ENCODE data around the gene SLC7A10. TPM values are rescaled to one million over a fixed set of nuclear protein-coding genes. Genes with fewer than 3 reads are reported as not detected.

The SLC7A10 gene
- total RNA-seq, 1 experiment from 2014 or later, result 1.1 TPM

DNA sequence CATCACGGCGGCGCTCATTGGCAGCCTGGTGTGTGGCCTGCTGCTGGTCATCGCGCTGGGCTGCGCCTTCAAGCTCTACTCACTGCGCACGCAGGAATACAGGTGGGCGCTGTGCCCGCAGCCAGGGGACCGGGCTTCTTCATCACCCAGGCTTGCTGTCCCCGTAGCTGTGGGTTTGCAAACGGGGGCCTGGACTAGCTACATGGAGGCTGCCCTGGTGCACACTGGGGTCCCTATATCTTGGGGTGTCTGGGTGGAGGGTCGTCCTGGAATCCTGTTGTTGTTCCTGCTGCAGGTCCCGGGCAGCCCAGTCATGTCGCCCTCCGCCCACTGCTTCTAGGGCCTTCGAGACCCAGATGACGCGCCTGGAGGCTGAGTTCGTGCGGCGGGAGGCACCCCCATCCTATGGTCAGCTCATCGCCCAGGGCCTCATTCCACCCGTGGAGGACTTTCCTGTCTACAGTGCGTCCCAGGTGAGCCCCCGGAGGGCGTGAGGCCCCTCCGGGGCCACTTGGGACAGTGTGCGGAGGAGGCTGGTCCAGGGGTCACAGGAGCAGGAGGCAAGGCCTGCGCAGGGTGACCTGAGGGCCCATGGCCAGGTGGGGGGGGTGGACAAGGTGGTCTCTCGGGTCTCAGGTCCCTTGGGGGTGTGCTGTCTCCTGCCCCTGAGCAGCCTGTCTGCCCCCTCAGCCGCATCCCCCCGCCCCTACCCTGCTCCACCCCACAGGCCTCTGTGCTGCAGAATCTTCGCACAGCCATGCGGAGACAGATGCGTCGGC, 19.2 kb downstream of the SLC7A10 start:
- ChIA-PET CTCF (no interaction called here), POLR2A (no interaction called here)
- TF ChIP-seq, protein P1, sequence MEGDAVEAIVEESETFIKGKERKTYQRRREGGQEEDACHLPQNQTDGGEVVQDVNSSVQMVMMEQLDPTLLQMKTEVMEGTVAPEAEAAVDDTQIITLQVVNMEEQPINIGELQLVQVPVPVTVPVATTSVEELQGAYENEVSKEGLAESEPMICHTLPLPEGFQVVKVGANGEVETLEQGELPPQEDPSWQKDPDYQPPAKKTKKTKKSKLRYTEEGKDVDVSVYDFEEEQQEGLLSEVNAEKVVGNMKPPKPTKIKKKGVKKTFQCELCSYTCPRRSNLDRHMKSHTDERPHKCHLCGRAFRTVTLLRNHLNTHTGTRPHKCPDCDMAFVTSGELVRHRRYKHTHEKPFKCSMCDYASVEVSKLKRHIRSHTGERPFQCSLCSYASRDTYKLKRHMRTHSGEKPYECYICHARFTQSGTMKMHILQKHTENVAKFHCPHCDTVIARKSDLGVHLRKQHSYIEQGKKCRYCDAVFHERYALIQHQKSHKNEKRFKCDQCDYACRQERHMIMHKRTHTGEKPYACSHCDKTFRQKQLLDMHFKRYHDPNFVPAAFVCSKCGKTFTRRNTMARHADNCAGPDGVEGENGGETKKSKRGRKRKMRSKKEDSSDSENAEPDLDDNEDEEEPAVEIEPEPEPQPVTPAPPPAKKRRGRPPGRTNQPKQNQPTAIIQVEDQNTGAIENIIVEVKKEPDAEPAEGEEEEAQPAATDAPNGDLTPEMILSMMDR (IDR thresholded peaks at IDR 0.05), result no peak
- TF ChIP-seq SIN3A (IDR thresholded peaks at IDR 0.05; ENCODE audit: borderline replicate concordance, insufficient read depth, low read depth, low read length) (no peak), TCF7L2 (IDR thresholded peaks at IDR 0.05; ENCODE audit: low read depth, low read length) (no peak), POLR2AphosphoS5 (IDR thresholded peaks at IDR 0.05; ENCODE audit: low read depth, low read length) (no peak)
- TF ChIP-seq, protein P2, sequence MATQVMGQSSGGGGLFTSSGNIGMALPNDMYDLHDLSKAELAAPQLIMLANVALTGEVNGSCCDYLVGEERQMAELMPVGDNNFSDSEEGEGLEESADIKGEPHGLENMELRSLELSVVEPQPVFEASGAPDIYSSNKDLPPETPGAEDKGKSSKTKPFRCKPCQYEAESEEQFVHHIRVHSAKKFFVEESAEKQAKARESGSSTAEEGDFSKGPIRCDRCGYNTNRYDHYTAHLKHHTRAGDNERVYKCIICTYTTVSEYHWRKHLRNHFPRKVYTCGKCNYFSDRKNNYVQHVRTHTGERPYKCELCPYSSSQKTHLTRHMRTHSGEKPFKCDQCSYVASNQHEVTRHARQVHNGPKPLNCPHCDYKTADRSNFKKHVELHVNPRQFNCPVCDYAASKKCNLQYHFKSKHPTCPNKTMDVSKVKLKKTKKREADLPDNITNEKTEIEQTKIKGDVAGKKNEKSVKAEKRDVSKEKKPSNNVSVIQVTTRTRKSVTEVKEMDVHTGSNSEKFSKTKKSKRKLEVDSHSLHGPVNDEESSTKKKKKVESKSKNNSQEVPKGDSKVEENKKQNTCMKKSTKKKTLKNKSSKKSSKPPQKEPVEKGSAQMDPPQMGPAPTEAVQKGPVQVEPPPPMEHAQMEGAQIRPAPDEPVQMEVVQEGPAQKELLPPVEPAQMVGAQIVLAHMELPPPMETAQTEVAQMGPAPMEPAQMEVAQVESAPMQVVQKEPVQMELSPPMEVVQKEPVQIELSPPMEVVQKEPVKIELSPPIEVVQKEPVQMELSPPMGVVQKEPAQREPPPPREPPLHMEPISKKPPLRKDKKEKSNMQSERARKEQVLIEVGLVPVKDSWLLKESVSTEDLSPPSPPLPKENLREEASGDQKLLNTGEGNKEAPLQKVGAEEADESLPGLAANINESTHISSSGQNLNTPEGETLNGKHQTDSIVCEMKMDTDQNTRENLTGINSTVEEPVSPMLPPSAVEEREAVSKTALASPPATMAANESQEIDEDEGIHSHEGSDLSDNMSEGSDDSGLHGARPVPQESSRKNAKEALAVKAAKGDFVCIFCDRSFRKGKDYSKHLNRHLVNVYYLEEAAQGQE (IDR thresholded peaks at IDR 0.05; ENCODE audit: insufficient read depth in 1 of 2, low read depth in 2 of 2, low read length in 1 of 2), result no peak
- BruUV-seq (replicated peaks), result no TSS peak
- Histone ChIP-seq H3K27ac (ENCODE audit: low read length) (no peak overlapping the region), H3K27me3 (ENCODE audit: control insufficient read depth, insufficient read depth, low read length) (no peaks in the 10 kb centered on the region), H3K36me3 (ENCODE audit: control insufficient read depth, insufficient read depth, low read length) (no peaks in the 10 kb centered on the region), H3K4me3 (ENCODE audit: low read depth in 2 of 2, low read length in 2 of 2) (no peak overlapping the region), H3K4me1 (ENCODE audit: control insufficient read depth, insufficient read depth, low read length) (no peaks in the 10 kb centered on the region), H3K9me3 (ENCODE audit: control insufficient read depth, insufficient read depth, low read depth, low read length) (no peaks in the 10 kb centered on the region)
- intact Hi-C loops (cut with micrococcal nuclease; ENCODE audit: unreplicated experiment) (no loop called here), in situ Hi-C loops (cut with HindIII; ENCODE audit: low pct_unique_long_range_greater_than_20kb, low sequenced_read_pairs) (no loop called here)
- ATAC-seq, result no peak
- DNase-seq (ENCODE audit: low read depth, low spot score), result no peak

DNA sequence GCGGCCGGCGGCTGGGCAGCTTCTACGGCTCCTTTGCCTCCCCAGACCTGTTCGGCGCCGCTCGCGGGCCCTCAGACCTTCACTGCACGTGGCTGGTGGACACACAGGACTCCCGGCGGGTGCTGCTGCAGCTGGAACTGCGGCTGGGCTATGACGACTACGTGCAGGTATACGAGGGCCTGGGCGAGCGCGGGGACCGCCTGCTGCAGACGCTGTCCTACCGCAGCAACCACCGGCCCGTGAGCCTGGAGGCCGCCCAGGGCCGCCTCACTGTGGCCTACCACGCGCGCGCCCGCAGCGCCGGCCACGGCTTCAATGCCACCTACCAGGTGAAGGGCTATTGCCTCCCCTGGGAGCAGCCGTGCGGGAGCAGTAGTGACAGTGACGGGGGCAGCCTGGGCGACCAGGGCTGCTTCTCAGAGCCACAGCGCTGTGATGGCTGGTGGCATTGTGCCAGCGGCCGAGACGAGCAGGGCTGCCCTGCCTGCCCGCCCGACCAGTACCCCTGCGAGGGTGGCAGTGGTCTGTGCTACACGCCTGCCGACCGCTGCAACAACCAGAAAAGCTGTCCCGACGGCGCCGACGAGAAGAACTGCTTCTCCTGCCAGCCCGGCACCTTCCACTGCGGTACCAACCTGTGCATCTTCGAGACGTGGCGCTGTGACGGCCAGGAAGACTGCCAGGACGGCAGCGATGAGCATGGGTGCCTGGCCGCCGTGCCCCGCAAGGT, 20.0 kb downstream of the SLC7A10 start:
- CTCF ChIA-PET, result no interaction called here
- BruUV-seq (replicated peaks), result no TSS peak
- Histone ChIP-seq H3K27me3 (ENCODE audit: control insufficient read depth, insufficient read depth, low read length) (no peaks in the 10 kb centered on the region), H3K27ac (ENCODE audit: low read length) (no peak overlapping the region), H3K9me3 (ENCODE audit: control insufficient read depth, insufficient read depth, low read depth, low read length) (no peaks in the 10 kb centered on the region), H3K36me3 (ENCODE audit: control insufficient read depth, insufficient read depth, low read length) (no peaks in the 10 kb centered on the region), H3K4me3 (ENCODE audit: low read depth in 2 of 2, low read length in 2 of 2) (no peak overlapping the region), H3K4me1 (ENCODE audit: control insufficient read depth, insufficient read depth, low read length) (no peaks in the 10 kb centered on the region)
- in situ Hi-C loops (cut with HindIII; ENCODE audit: low pct_unique_long_range_greater_than_20kb, low sequenced_read_pairs) (no loop called here), intact Hi-C loops (cut with micrococcal nuclease; ENCODE audit: unreplicated experiment) (no loop called here)
- ATAC-seq (no peak), DNase-seq (ENCODE audit: low read depth, low spot score) (no peak)
- POLR2A ChIA-PET, result no interaction called here
- TF ChIP-seq, protein P2 (IDR thresholded peaks at IDR 0.05; ENCODE audit: insufficient read depth in 1 of 2, low read depth in 2 of 2, low read length in 1 of 2), result no peak
- TF ChIP-seq, protein P1 (IDR thresholded peaks at IDR 0.05), result no peak
- TF ChIP-seq TCF7L2 (IDR thresholded peaks at IDR 0.05; ENCODE audit: low read depth, low read length) (no peak), SIN3A (IDR thresholded peaks at IDR 0.05; ENCODE audit: borderline replicate concordance, insufficient read depth, low read depth, low read length) (no peak), POLR2AphosphoS5 (IDR thresholded peaks at IDR 0.05; ENCODE audit: low read depth, low read length) (no peak)

All from Panc1 (cell line).